K562 (cell line): ENCODE data around the gene NXNL2. TPM values are rescaled to one million over a fixed set of nuclear protein-coding genes. Genes with fewer than 3 reads are reported as not detected.

ENCODE experiments used
- CTCF ChIP-seq, 3 experiments: IDR thresholded peaks in 2 of 3; conservative IDR thresholded peaks in 1 of 3; 2 replicates each; pipeline ENCODE4 v1.5.1; 2011 to 2012; ENCODE audit warnings: low read length in 3 of 3, mild to moderate bottlenecking in 3 of 3, control low read depth in 2 of 3, improper control_type of control experiment in 1 of 3, inconsistent platforms in 1 of 3, low read depth in 1 of 3, mixed read lengths in 1 of 3, moderate library complexity in 1 of 3; ENCODE audit not compliant: insufficient read depth in 2 of 3
- ETV5 ChIP-seq: sonication (generic); formaldehyde crosslinking; IDR thresholded peaks from 2 replicates; pipeline ENCODE4 v1.4.0; 2020; ENCODE audit warnings: low read depth, mild to moderate bottlenecking, missing genetic modification reagents
- POLR3A ChIP-seq: IDR thresholded peaks from 2 replicates; pipeline ENCODE4 v1.6.1; 2011; ENCODE audit warnings: borderline replicate concordance, mild to moderate bottlenecking, moderate library complexity; ENCODE audit not compliant: insufficient read length, insufficient read depth; ENCODE audit errors: extremely low read depth
- ZNF232 ChIP-seq: sonication (generic); formaldehyde crosslinking; IDR thresholded peaks from 2 replicates; pipeline ENCODE4 v1.8.0; 2022; ENCODE audit warnings: mild to moderate bottlenecking, missing genetic modification reagents
- polyA plus RNA-seq, 8 experiments: library from polyadenylated mRNA; depleted of rRNA in 4 of 8; stranded (reverse) in 5 of 8; unstranded in 3 of 8; fragments of >200 nt; fragmentation: Nextera tagmentation in 2 of 8; fragmentation: Illumina TruSeq in 1 of 8; extraction: Ambion mirVana in 2 of 8; extraction: Trizol in 1 of 8; gene quantifications; 2 replicates each; pipeline versions ENCODE4 v1.2.1 to v1.2.3, GENCODE V29; 2011 to 2014; ENCODE audit warnings: inconsistent platforms in 1 of 8, missing spikeins in 1 of 8
- total RNA-seq, 7 experiments: library from RNA; depleted of rRNA in 6 of 7; stranded (reverse); fragments of >200 nt in 6 of 7; fragmentation: Illumina TruSeq in 2 of 7; extraction: Trizol in 2 of 7; gene quantifications; 2 replicates each; pipeline versions ENCODE4 v1.2.1 to v1.2.3, GENCODE V29; 2011 to 2021; ENCODE audit warnings: low replicate concordance in 1 of 7

NXNL2 gene
- total and polyA plus RNA-seq, 9 of the 15 experiments (the other 6 are each of a cell fraction or from before 2014, with no cell fraction given) = 0.15 to 0.19 TPM; not detected in 7

- peak; percentile 43 to 70 (median 51); a peak in 4 of 6 replicates for TF ChIP-seq CTCF (IDR thresholded peaks at IDR 0.05 in 2 of 3, conservative IDR thresholded peaks at IDR 0.05 in 1 of 3; ENCODE audit: insufficient read depth in 2 of 3, low read depth in 1 of 3, low read length in 3 of 3)
- TF ChIP-seq ZNF232 (CRISPR knock-in tag) = no peak
- TF ChIP-seq ETV5 (CRISPR knock-in tag) = no peak
- TF ChIP-seq POLR3A = no peak
Measured at GRCh38 chr9:88593537-88594185, 58.7 kb downstream of the NXNL2 start (continued).

Other genes starting within 250 kb of the NXNL2 start
- 10.2 and 15.1 TPM in 2 replicates for gene SPIN1, start 146.7 kb upstream of the NXNL2 start, total RNA-seq (2014; rRNA removed)
- 19.1 and 22.7 TPM in 2 replicates for gene SPIN1, start 146.7 kb upstream of the NXNL2 start, total RNA-seq (2014; rRNA removed; fragmentation: Illumina TruSeq; extraction: Trizol)
- gene SPIN1, start 146.7 kb upstream of the NXNL2 start, total RNA-seq (2015; rRNA removed; fragmentation: Illumina TruSeq; extraction: Trizol) = 15.5 and 15.6 TPM in 2 replicates
- 18.9 and 20.5 TPM in 2 replicates for gene SPIN1, start 146.7 kb upstream of the NXNL2 start, total RNA-seq (2021)
- gene SPIN1, start 146.7 kb upstream of the NXNL2 start, polyA plus RNA-seq (2011; rRNA removed) = 22.9 and 25.7 TPM in 2 replicates
- gene SPIN1, start 146.7 kb upstream of the NXNL2 start, polyA plus RNA-seq (2014; fragmentation: Illumina TruSeq; extraction: Trizol) = 22.3 and 25.1 TPM in 2 replicates
- gene SPIN1, start 146.7 kb upstream of the NXNL2 start, polyA plus RNA-seq (2014; fragmentation: Nextera tagmentation; extraction: Ambion mirVana) = 1 to 10 TPM; 7.4 to 7.7 TPM
- gene SPIN1, start 146.7 kb upstream of the NXNL2 start, polyA plus RNA-seq (2014; rRNA removed) = 14.3 and 17.2 TPM in 2 replicates